Skin epidermis (tissue), 12 donors: ENCODE results near the gene FLNC.

Experiments
- H3K27ac ChIP-seq, 21 experiments: fragments of 200-600 bp; sonication (generic) in 11 of 21; one replicate each; pipeline ENCODE4 v1.5.0; 2020; ENCODE audit warnings: mild to moderate bottlenecking in 3 of 21, inconsistent platforms in 2 of 21, moderate library complexity in 2 of 21
- H3K4me3 ChIP-seq, 7 experiments: fragments of 200-600 bp; sonication (generic) in 2 of 7; one replicate each; pipeline ENCODE4 v1.5.0; 2020; ENCODE audit warnings: inconsistent platforms in 2 of 7, mild to moderate bottlenecking in 2 of 7, moderate library complexity in 1 of 7

FLNC gene

GRCh38 chr7:128801003-128801402 is 29.2 kb upstream of the FLNC start:
- Histone ChIP-seq H3K27ac (no peak overlapping the region), H3K4me3 (no peak overlapping the region)

GRCh38 chr7:128801667-128802418 is 28.4 kb upstream of the FLNC start:
- Histone ChIP-seq H3K4me3 (no peak overlapping the region), H3K27ac (no peak overlapping the region)

- no peak overlapping the region for H3K4me3 ChIP-seq
These were observed 25.7 kb upstream of the FLNC start for GRCh38 chr7:128804484-128804883.

GRCh38 chr7:128805225-128805624 is 25.0 kb upstream of the FLNC start:
- no peak overlapping the region for H3K4me3 ChIP-seq

More at GRCh38 chr7:128804484-128804883, 25.7 kb upstream of the FLNC start:
- no peak overlapping the region for H3K27ac ChIP-seq

GRCh38 chr7:128807191-128807590 is 23.0 kb upstream of the FLNC start:
- H3K4me3 ChIP-seq: no peak overlapping the region
- no peak overlapping the region for H3K27ac ChIP-seq

More at GRCh38 chr7:128805225-128805624, 25.0 kb upstream of the FLNC start:
- no peak overlapping the region for H3K27ac ChIP-seq

DNA sequence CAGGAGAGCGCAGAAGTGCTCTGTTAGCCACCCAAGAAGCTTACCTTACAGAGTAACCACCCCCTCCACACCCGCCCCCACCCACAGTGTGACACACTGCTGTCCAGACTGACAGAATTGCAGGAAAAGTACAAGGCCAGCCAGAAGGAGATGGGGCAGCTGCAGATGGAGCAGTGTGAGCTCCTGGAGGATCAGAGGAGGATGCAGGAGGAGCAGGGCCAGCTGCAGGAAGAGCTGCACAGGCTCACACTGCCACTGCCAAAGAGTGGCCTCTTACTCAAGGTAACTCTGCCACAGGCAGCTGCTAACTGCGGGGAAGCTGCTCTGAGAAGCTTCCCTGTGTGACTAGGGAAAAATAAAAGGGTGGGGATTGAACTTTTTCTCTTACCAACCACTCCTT is 20.8 kb upstream of the FLNC start:
- no peak overlapping the region for H3K4me3 ChIP-seq
- H3K27ac ChIP-seq: no peak overlapping the region

- H3K4me3 ChIP-seq: no peak overlapping the region
- H3K27ac ChIP-seq: no peak overlapping the region
These were observed 19.7 kb upstream of the FLNC start for GRCh38 chr7:128810473-128810872.

DNA sequence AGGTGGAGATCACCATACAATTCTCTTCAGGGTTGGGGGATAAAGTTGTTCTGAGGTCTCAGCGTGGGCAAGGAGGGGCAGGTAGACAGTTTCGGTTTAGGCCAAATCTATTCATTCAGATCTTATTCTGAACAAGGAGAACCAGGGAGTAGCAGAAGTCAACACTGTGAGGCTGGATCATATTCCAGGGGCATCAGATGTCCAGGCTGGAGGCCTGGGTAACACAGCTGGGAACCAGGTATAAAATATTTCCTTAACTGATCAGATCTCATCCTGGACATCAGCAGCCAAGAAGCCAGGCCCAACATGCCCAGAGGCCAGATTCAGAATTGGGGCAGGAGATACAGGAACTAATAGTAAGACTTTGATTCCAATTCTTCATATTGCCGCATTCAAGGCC is 19.2 kb upstream of the FLNC start:
- Histone ChIP-seq H3K4me3 (no peak overlapping the region), H3K27ac (no peak overlapping the region)

- no peak overlapping the region for H3K27ac ChIP-seq
These were observed 18.4 kb upstream of the FLNC start for GRCh38 chr7:128811631-128812430.

GRCh38 chr7:128812514-128813168 is 17.6 kb upstream of the FLNC start:
- no peak overlapping the region for H3K27ac ChIP-seq

More at GRCh38 chr7:128811631-128812430, 18.4 kb upstream of the FLNC start:
- H3K4me3 ChIP-seq: no peak overlapping the region

DNA sequence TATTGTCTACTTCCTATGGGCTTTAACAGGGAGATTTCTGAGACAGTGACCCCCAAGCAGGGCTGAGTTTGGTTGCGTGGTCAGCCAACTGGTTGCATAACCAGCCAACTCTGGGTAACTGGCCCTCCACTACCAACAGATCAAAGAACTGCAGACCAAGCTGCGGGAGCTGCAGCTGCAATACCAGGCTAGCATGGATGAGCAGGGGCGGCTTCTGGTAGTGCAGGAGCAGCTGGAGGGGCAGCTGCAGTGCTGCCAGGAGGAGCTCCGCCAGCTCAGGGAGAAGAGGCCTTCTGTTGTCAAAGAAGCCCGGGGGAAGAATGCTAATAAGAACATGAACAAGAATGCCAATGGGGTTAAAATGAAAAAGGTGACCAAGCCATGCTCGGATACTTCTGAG is 15.7 kb upstream of the FLNC start:
- no peak overlapping the region for H3K27ac ChIP-seq

More at GRCh38 chr7:128812514-128813168, 17.6 kb upstream of the FLNC start:
- H3K4me3 ChIP-seq: no peak overlapping the region

GRCh38 chr7:128815289-128815942 is 14.8 kb upstream of the FLNC start:
- Histone ChIP-seq H3K4me3 (no peak overlapping the region), H3K27ac (no peak overlapping the region)

More for the DNA sequence above, 15.7 kb upstream of the FLNC start:
- H3K4me3 ChIP-seq: no peak overlapping the region

- H3K27ac ChIP-seq: no peak overlapping the region
These were observed 11.5 kb upstream of the FLNC start for GRCh38 chr7:128818694-128819093.

GRCh38 chr7:128821724-128822123 is 8.5 kb upstream of the FLNC start:
- Histone ChIP-seq H3K27ac (no peak overlapping the region), H3K4me3 (no peak overlapping the region)

More at GRCh38 chr7:128818694-128819093, 11.5 kb upstream of the FLNC start:
- H3K4me3 ChIP-seq: no peak overlapping the region

DNA sequence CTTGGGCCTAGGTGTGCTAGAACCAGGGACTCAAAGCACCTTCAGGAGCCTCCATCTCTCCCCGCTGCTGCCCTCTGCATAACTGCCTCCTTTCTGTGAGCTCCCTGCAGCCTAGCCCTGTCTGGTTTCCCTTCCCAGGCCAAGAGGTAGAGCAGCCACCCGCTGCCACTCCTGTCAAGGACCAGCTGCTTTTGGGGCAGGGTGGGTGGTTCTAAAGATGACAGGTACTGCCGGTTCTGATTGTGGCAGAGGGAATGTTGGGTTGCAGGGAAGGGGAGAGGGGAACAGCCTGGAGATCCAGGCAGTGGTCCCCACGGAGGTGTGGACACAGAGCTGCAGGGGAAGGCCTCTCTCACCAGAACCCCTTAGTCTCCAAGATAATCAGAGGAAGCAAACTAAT is 3.7 kb upstream of the FLNC start:
- H3K27ac ChIP-seq: no peak overlapping the region
- no peak overlapping the region for H3K4me3 ChIP-seq

- Histone ChIP-seq H3K27ac (no peak overlapping the region), H3K4me3 (no peak overlapping the region)
These were observed 3.3 kb upstream of the FLNC start for GRCh38 chr7:128826916-128827247.

GRCh38 chr7:128827248-128827958 is 2.8 kb upstream of the FLNC start:
- no peak overlapping the region for H3K27ac ChIP-seq
- no peak overlapping the region for H3K4me3 ChIP-seq

- Histone ChIP-seq H3K4me3 (no peak overlapping the region), H3K27ac (no peak overlapping the region)
These were observed 2.1 kb upstream of the FLNC start for GRCh38 chr7:128827971-128828711.
